HG02571 (cell line): Measurements from ENCODE around the gene CCL21.
"Not testable (repeated sequence)": the region's sequence is repeated elsewhere in the genome, so short reads cannot be mapped to it uniquely, and the experiment has no call there.

Source experiments
- ATAC-seq: cut with Tn5 transposase; IDR thresholded peaks from one replicate; pipeline ENCODE4 v1.9.1; 2021; ENCODE audit warnings: mild to moderate bottlenecking, moderate library complexity; ENCODE audit not compliant: unreplicated experiment

The CCL21 gene, protein sequence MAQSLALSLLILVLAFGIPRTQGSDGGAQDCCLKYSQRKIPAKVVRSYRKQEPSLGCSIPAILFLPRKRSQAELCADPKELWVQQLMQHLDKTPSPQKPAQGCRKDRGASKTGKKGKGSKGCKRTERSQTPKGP

DNA sequence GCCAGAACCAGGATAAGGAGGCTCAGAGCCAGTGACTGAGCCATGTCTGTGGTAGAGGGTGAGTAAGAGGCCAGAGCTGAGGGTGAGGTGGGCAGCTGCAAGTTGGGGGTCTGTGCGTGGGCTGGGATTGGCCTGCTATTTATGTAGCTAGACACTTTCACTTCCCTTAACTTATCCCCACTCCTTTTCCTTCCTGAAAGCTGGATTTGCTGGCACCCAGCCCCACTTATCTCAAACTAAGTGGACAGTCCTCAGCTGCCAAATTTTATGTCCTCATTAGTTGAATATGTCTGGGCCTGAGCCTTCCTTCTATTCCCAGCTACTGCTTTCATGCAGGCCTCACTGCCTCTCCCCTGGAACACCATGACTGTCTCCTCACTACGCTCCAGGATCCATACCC, at the start of gene CCL21:
CCL21 (minus strand) TSS at position 114 of the 400 bp plus-strand sequence; CDS start at position 44, 70 bp downstream.
- no peak for ATAC-seq

DNA sequence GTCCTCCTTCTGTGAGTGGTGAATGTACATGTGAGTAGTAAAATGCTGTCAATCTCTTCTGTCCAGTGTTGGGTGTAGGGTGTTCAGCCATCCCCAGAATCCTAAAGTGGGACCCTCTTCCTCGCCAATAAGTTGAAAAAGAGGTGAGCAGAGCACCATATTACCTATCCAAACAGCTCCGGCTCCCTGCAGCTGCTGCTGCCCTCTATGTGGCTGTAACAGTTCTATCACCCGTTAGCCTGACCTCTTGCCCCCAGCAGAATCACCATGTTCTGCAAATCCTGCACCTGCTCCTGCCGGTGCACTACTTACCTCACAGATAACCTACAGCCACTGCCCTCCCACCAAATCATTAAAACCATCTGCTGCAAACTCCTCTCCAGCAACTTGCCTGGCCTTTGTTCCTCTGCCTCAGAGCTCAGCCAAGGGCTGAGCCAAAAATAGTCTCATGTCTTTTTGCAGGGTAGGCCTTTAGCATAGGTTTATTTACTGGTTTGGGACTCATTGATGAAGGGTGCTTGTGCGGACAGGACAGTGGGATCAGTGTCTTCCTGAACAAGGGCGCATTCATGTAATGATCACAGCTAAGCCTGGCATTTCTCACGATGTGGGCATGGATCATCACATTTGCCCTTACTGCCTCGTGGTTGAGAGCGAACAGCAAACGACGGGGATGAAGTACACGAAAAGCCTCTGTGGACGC, 49.6 kb upstream of the CCL21 start:
- ATAC-seq: no peak

DNA sequence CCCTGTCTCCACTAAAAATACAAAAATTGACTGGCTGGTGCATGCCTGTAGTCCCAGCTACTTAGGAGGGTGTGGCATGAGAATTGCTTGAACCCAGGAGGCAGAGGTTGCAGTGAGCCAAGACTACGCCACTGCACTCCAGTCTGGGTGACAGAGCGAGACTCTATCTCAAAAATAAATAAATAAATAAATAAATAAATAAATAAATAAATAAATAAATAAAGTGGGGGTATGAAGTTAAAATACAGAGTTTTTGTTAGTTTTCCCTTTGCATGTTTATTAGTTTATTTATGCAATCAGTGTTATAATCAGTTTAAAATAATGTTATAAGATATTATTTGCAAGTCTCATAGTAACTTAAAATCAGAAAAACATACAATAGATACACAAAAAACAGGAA, 40.4 kb upstream of the CCL21 start:
- not testable (repeated sequence) for ATAC-seq

DNA sequence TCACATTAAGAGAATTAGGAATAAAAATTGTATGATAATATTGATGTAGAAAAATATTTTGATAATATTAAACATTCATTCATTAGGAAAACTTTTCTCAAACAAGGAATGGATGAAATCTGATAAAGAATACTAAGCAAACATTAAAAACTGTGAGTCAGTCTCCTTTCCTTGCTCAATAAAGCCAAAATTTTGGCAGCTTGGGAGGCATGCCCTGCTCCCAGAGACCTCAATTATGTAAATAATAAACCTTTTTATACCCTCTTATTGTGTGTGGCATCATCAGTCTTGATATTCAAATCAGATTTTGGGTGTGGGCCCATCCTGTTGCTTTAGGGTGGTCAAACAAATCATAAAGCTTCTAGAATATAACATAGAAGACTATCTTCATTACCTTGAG, 36.6 kb upstream of the CCL21 start:
- ATAC-seq: no peak

DNA sequence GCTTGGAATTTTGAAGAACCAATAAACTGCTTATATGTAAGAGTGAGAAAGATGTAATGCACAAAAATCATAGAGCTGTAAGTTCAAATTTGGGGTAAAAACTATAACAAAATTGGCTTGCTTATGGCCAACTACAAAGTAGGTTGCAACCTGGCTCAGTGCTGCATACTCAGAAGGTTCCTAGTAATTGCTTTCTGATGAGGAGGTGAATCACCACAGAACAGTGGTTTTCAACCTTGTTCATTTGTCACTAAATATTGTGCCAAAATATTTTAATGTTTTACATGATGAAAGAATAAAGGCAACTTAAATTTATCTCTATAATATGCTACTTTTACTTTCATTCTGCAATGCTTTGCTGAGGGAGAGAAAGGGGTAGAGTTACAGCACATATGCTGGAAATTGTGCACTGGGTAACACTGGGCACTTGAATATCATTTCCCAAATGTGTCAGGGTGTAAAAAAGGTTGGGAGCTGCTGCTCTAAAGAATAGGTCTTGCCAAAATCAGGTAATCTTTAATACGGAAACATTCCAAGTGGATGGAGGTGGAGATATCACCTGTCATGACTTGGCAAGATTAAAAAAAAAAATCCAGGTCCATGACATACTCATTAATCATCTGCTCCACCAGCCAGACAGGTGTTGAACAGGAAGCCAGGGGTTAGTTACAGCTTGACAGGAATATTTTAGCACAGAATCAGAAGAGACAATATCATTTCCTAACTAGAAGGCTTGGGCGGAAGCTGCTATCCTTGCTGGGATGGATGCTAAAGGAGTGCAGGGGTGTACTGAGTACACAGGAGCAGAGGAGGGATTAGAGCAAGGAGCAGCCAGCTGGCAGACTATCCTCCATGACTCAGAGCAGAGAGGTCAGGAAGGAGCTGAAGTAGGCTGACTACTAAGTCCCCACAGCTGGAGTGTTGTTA, 34.6 kb upstream of the CCL21 start:
- no peak for ATAC-seq

DNA sequence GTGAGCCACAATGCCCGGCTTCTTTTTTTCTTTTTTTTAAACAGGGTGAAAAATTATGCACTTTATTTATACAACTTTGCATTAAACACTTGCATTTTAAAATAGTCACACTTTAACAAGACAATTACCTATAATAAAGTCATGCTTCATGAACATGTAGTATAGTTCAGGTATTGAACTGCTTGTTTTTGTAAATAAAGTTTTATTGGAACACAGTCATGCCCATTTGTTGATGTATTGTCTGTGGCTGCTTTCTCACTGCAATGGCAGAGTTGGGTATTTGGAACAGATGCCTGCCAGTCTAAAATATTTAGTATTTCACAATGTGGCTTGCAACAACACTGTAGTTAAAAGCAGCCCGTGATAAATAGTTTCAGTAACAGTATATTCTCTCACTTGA, 32.8 kb upstream of the CCL21 start:
- ATAC-seq: no peak

DNA sequence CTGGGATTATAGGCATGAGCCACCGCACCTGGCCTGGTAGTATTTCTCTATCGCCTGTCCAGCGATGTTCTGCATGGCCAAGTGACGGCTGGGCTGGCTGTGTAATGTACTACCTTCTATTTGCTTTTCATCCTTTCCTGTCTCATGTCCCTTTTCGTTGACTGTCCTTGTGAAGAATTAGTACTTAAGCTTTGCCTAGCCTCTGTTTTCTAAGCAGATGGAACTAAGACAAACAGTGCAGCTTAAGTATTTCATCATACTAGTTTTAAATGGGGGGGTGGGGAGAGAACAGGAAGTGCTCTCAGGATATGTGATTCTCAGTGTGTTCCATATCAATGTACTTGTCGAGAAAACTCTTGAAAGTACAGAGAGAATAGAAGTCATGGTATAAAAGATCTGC, 31.7 kb upstream of the CCL21 start:
- ATAC-seq: no peak

DNA sequence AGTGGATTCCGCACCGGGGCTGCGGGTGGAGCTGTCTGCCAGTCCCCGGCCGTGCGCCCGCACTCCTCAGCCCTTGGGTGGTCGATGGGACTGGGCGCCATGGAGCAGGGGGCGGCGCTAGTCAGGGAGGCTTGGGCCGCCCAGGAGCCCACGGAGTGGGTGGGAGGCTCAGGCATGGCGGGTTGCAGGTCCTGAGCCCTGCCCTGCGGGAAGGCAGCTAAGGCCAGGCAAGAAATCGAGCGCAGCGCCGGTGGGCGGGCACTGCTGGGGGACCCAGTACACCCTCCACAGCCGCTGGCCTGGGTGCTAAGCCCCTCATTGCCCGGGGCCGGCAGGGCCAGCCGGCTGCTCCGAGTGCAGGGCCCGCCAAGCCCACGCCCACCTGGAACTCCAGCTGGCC, 30.2 kb upstream of the CCL21 start:
- not testable (repeated sequence) for ATAC-seq

DNA sequence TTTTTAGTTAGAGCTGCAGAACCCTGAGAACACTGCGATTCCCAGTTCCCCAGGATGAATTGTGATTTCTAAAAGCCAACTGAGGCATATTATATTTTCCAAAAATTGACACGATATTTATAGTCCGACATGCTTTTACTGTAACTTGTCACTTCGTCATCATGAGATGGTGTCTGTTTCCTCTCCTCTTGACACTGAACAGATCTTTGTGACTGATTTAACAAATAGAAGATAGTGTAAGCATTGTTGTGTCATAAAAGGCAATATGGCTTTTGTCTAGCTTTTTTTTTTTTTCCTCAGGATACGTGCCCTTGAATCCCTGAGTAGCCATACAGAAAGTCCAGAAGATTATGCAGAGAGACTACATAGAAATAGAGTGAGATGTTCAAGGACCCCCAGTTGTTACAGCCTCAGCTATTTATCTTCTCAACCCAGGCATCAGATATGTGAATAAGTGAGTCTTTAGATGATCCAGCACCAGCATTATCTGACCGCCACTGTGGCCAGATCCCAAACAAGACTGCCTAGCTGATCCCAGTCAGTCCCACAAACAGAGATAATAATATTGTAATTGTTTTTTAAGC, 27.8 kb upstream of the CCL21 start:
- no peak for ATAC-seq

DNA sequence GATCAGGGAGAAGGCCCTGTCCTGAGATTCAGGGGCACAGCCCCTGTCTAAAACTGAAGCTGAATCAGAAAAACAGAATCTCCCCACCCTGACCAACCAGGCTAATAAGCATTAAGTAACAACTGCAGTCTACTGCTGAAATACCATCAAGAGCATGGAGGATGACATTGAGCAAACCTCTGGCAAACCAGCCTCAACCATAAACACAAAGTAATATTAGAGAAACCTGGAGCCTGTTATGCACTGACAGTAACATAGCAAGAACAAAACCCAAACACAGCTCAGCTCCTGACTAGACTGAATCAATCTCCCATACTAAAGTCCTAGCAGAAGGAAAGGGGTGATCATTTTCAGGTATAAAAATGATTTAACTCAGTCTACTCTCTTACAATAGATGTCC, 24.8 kb upstream of the CCL21 start:
- ATAC-seq: no peak

DNA sequence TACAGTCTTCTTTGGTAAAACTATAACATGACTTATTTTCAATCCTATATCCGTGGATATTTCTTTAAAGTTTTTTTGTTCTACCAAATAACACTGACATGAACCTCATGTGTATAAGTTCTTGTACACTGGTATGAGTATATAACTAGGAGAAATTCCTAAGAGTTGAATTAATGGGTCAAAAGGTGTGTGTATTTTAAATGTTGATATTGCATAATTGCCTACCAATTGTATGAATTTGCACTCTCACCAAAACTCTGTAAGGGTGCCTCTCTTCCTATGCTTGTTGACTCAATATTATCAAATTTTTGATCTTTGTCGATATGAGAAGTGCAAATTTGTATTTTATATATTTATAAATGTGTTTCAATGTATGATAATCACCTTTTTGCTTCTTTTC, 22.9 kb upstream of the CCL21 start:
- ATAC-seq: no peak

DNA sequence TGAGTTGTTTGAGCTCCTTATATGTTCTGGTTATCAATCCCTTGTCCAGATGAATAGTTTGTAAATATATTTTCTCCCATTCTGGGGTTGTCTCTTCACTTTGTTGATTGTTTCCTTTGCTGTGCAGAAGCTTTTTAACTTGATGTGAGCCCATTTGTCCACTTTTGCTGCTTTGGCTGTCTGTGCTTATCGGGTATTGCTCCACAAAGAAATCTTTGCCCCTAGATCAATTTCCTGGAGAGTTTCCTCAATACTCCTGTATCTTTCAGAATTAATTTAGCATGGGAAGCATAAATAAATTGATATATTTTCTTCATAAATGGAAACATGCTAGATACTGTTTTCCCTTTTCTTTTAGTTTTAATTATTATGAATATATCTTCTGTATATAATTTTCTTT, 22.5 kb upstream of the CCL21 start:
- ATAC-seq: no peak

DNA sequence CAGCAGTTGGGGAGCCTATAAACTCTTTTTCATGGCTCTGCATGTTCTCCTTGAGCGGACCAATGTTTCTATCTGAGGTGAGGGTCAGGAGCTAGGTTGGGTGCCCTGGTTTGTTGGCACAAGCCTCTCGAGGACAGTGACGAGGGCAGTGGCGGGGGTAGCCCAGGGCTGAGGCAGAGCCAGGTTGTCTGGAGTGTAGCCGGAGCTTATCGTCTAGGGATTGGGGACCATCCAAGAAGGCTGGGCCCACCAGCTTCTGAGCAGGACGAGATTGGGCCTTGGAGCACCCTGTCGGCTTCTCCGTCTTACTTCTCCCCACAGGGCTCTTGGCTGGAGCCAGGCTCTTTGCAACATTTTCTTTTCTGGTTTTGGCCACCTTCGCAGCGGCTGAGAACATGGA, 13.2 kb upstream of the CCL21 start:
- no peak for ATAC-seq

DNA sequence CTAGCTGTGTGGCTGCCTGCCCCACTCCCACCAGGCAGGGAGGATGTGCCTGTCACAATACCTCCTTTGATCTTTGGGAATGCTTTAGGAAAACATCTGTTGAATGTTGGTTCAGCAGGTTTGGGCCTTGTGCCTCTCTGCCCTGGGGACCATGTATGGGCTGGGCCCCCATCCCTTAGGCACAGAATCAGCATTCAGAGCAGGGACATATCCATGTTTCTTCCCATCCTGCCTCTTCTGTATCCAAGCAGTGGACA, 9.8 kb upstream of the CCL21 start:
- ATAC-seq: not testable (repeated sequence)

DNA sequence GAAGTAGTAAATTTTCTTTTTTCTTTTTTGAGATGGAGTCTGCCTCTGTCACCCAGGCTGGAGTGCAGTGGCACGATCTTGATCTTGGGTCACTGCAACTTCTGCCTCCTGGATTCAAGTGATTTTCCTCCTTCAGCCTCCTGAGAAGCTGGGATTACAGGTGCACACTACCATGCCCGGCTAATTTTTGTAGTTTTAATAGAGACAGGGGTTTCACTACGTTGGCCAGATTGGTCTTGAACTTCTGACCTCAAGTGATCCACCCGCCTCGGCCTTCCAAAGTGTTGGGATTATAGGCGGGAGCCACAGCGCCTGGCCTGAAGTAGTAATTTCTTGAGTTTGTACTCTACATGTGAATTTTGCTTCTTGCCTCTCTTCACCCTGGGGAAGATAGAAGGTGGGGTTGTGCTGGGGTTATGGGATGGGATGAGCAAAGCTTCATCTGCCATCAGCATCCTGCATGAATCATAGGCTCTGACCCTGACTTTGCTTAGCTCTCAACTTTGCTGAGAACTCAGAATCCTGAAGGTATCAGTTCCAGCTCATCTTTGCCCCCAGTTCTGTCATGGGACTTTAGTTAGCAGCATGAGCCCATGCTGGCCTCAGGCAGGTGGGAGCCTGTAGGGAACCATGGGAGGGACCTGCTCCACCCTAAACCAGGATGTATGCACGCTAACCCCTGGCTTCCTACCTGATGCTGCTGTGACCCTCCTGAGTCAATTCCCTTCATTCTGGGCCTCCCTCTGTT, 9.3 kb upstream of the CCL21 start:
- ATAC-seq: no peak

DNA sequence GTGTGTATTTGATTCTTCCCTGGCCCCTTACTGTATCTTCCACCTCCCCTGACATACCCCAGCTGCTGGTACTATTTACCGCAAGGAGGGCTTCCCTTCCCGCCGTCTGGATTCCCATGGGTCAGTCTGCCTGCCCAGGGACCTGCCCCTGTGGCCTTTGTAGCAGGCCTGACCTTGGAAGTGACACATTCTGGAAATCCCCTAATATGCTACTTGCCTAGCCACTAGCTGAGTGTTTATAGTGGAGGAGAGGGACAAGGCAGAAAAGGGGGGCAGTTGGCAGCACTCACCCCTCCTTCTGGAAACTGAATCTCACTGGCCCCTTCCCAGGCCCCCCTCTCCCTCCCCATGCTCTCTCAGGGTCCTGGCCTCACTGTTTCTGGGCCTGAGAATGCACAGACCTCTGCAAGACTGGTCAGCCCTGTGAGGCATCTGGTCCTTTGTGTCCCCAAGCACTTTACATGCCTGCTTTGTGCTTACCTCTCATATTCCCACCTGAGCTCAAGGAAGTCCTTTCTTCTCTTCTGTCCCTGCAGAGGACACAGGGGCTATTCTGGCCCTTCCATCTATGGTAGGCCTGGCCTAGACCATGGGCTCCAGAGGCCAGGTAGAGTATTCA, 8.2 kb upstream of the CCL21 start:
- no peak for ATAC-seq

DNA sequence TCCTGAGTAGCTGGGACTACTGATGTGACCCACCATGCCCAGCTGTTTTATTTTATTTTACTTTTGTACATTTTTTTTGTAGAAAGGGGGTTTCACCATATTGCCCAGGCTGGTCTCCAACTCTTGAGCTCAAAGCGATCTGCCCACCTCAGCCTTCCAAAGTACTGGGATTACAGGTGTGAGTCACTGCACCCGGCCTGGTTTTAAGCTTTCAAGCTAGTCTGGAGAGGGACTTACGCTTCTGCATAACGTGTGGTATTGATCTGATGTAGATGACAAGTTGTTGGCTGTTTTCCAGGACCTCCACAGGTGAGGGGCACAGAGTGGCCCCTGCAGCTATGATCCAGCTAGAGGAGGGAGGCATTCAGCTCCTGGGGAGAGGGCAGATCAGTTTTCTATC, 6.8 kb upstream of the CCL21 start:
- no peak for ATAC-seq

DNA sequence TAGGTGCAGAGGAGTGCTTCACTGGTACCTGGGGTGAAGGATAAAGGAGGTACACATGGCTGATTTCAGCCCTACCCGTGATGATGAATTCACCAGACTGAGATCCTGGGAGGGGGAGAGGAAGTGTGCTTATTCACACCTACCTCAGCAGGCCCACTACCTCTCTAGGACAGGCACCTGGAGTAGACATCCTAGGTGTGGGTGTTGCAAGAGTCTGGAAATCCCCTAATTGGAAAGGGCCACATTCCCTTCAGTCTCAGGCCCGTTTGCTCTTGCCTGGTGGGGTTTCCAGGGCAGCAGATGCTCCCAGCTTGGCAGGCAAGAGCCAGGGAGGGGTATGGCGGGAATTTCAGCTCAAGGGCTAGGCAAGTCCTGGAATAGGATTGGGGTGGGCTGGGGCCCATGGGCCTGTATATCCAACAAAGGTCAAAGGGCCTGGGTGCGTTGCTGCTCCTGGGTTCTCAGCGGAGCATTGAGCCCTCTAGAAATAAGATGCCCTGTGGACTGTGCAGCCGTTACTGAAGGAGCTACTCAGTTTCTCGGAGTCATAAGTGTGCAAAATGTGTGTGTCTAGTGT, 5.8 kb upstream of the CCL21 start:
- ATAC-seq: no peak

DNA sequence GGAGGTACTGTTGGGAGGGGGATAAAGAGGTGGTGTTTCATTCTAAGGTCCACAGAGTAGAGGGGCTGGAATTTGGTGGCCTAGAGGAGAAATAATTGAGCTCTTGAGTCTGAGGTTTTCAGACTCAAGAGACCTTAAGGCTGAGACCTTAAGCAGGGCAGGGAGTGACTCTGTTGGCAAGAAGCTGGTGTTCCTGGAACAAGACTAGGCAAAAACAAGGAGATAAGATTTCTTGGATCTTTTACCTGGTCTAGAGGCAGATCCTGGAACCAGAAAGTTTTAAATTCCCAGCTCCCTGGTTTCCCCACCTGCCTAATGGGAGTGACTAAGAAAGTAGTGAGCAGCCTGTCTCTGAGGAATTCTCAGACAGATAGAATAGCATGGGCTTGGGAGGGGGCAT, 4.1 kb upstream of the CCL21 start:
- no peak for ATAC-seq

DNA sequence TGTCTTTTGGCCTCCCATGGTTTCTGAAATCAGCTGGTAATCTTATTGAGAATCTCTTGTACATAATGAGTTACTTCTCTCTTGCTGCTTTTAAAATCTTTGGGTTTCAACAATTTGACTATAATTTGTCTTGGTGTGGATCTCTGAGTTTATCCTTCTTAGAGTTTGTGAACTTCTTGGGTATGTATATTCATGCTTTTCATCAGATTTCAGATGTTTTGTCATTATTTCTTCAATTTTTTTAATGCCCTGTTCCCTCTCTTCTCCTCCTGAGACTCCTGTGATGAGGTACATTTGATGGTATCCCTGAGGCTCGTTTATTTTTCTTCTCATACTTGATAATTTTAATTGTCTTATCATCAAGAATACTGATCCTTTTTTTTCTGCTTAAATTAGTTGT, 2.2 kb upstream of the CCL21 start:
- no peak for ATAC-seq
